ENCODE data around the gene DSG4. TPM values are rescaled to one million over a fixed set of nuclear protein-coding genes. Genes with fewer than 3 reads are reported as not detected.

DSG4 gene
- total and polyA plus RNA-seq, 9 of the 15 experiments (the other 6 are each of a cell fraction or from before 2014, with no cell fraction given): not detected

- Histone ChIP-seq H3K9me3 (replicated peaks; ENCODE audit: control insufficient read depth, insufficient read depth, low read depth, low read length) (no peaks in the 10 kb centered on the region), H3K36me3 (ENCODE audit: control insufficient read depth, insufficient read depth, low read length) (no peaks in the 10 kb centered on the region), H3K4me1 (replicated peaks in 1 of 2; ENCODE audit: control insufficient read depth in 2 of 2, insufficient read depth in 2 of 2, low read length in 2 of 2) (no peaks in the 10 kb centered on the region), H3K9me1 (ENCODE audit: control insufficient read depth, insufficient read depth, low read length) (no peaks in the 10 kb centered on the region), H3K4me2 (ENCODE audit: insufficient read depth, low read length) (no peak overlapping the region), H3K9ac (ENCODE audit: insufficient read depth in 1 of 2, low read depth in 2 of 2, low read length in 2 of 2) (no peak overlapping the region), H3K27me3 (ENCODE audit: control insufficient read depth in 2 of 2, insufficient read depth in 2 of 2, low read length in 2 of 2) (no peaks in the 10 kb centered on the region), H3K4me3 (no peak overlapping the region), H3K79me2 (ENCODE audit: control insufficient read depth, insufficient read depth, low read length) (no peaks in the 10 kb centered on the region), H3K27ac (ENCODE audit: extremely low read depth, low read depth, low read length) (no peak overlapping the region), H4K20me1 (replicated peaks; ENCODE audit: control insufficient read depth, insufficient read depth, low read length) (no peaks in the 10 kb centered on the region), H2AFZ (ENCODE audit: low read depth, low read length) (no peak overlapping the region)
- TF ChIP-seq MXD1 (CRISPR knock-in tag; IDR thresholded peaks at IDR 0.05; ENCODE audit: borderline replicate concordance, poor library complexity, severe bottlenecking) (no peak), XRCC4 (IDR thresholded peaks at IDR 0.05; ENCODE audit: extremely low read depth, insufficient read depth, insufficient read length) (no peak), CTBP1 (IDR thresholded peaks at IDR 0.05; ENCODE audit: borderline replicate concordance) (no peak), STAT5A (IDR thresholded peaks at IDR 0.05; ENCODE audit: borderline replicate concordance, low read length) (no peak), FOXP1 (CRISPR knock-in tag; IDR thresholded peaks at IDR 0.05) (no peak), ZNF316 (IDR thresholded peaks at IDR 0.05) (no peak), HDAC3 (IDR thresholded peaks at IDR 0.05; ENCODE audit: borderline replicate concordance, partially characterized antibody) (no peak), SAFB2 (IDR thresholded peaks at IDR 0.05; ENCODE audit: borderline replicate concordance, low read depth, low read length, severe bottlenecking) (no peak), MECOM (CRISPR knock-in tag; IDR thresholded peaks at IDR 0.05) (no peak), ZNF444 (CRISPR knock-in tag; IDR thresholded peaks at IDR 0.05) (no peak), NR1H2 (CRISPR knock-in tag; IDR thresholded peaks at IDR 0.05) (no peak), RNF219 (CRISPR knock-in tag; IDR thresholded peaks at IDR 0.05) (no peak)
- BruUV-seq (replicated peaks): no TSS peak
- WGBS (ENCODE audit: insufficient coverage, low coverage, missing lambda C conversion rate): 2% methylated on average over 7 of the region's 7 CpGs
- ATAC-seq (no peak), DNase-seq (ENCODE audit: extremely low read depth in 1 of 4, low spot score in 3 of 4) (no peak), FAIRE-seq (no peak)
- intact Hi-C loops (cut with micrococcal nuclease): no loop called here
- CTCF ChIA-PET (ENCODE audit: low intra/inter-chr PET ratio): no interaction called here
- POLR2A ChIA-PET: interaction anchor here (1.2 kb wide), 1 partner anchor 13 kb away, joined by 5 read pairs; no protein-coding TSS in a partner anchor
- in situ Hi-C loops (cut with MboI): no loop called here
Measured at GRCh38 chr18:31329787-31330438, 46.7 kb upstream of the DSG4 start.

Data from K562 (cell line).